GM12873 (cell line): ENCODE measurements around the gene STARD7.

Experiments
- CTCF ChIP-seq: IDR thresholded peaks from 2 replicates; pipeline ENCODE4 v1.5.1; 2012; ENCODE audit warnings: low read depth, mild to moderate bottlenecking, moderate library complexity, low read length, control low read depth; ENCODE audit not compliant: insufficient read depth; ENCODE audit errors: missing control alignments

The STARD7 gene

GRCh38 chr2:96169868-96170507, 38.6 kb downstream of the STARD7 start:
- TF ChIP-seq CTCF, result no peak

- TF ChIP-seq CTCF, result no peak
Measured at GRCh38 chr2:96167407-96168013, 41.1 kb downstream of the STARD7 start.

- no peak for TF ChIP-seq CTCF
Measured at GRCh38 chr2:96164459-96165184, 44.0 kb downstream of the STARD7 start.

- TF ChIP-seq CTCF, result no peak
Measured at GRCh38 chr2:96163768-96164429, 44.7 kb downstream of the STARD7 start.

GRCh38 chr2:96163415-96163767, 45.2 kb downstream of the STARD7 start:
- TF ChIP-seq CTCF, result peak; percentile 2

- TF ChIP-seq CTCF, result no peak
Measured at GRCh38 chr2:96161898-96162297, 46.7 kb downstream of the STARD7 start.
